Activated naive CD8-positive, alpha-beta T cell treated with anti-CD3 and anti-CD28 coated beads for 36 hours (primary cell): ENCODE results near the gene NTRK3. TPM values are rescaled to one million over a fixed set of nuclear protein-coding genes. Genes with fewer than 3 reads are reported as not detected.

Experiments used
- DNase-seq: peaks from one replicate; pipeline ENCODE4 v3.0.0; 2021
- H3K27ac Mint-ChIP-seq: one replicate; pipeline ENCODE4 v1.8.0; 2022; ENCODE audit warnings: mild to moderate bottlenecking, moderate library complexity, mixed read lengths
- H3K27me3 Mint-ChIP-seq: one replicate; pipeline ENCODE4 v1.8.0; 2022; ENCODE audit warnings: mild to moderate bottlenecking, mixed read lengths
- H3K36me3 Mint-ChIP-seq: one replicate; pipeline ENCODE4 v1.8.0; 2021; ENCODE audit warnings: mild to moderate bottlenecking, mixed read lengths
- H3K4me1 Mint-ChIP-seq: one replicate; pipeline ENCODE4 v1.8.0; 2021; ENCODE audit warnings: mixed read lengths
- H3K4me3 Mint-ChIP-seq: one replicate; pipeline ENCODE4 v1.8.0; 2022; ENCODE audit warnings: mild to moderate bottlenecking, moderate library complexity, mixed read lengths
- H3K9me3 Mint-ChIP-seq: one replicate; pipeline ENCODE4 v1.8.0; 2022; ENCODE audit warnings: mixed read lengths
- total RNA-seq, 2 experiments: library from RNA; stranded (reverse); gene quantifications; one replicate each; pipeline ENCODE4 v1.2.3, GENCODE V29; 2021

The NTRK3 gene
- total RNA-seq, 2 experiments from 2014 or later, result not detected

DNA sequence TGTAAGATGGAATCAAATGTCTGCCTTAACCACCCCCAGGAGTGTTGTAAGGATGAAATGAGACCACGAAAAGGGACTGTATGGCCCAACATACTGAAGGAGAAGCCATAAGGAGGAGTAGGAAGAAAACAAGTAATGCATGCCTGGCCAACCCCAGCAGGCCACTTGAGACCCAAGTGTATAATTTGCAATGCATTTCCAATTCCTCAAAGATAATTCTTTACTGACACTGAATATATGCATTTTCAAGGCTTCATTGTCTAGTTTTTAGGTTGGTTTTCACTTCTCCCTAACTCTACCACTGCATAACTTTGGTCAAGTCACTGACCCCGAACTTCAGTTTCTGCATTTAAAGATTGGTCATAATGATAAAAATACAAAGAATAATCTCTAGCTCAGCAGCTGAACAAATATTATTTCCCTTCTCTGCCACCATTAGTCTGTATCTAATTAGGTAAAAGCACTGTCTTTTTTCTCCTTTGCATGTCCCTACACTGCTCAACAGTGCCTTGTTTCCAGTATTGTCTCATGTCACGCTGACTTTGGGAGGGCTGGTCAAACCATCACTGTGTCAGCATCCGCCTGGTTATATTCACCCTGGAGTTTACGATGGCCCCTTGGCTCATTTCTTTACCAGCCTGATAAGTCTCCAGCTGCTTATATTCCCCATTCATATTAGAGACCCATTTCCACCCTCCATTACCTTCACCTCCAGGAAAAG is 378.6 kb downstream of the NTRK3 start:
- H3K36me3 Mint-ChIP-seq, result no peaks in the 10 kb centered on the region
- peaks cover 9% of the 10 kb centered on the region for H3K27me3 Mint-ChIP-seq
- H3K27ac Mint-ChIP-seq, result no peak overlapping the region
- no peaks in the 10 kb centered on the region for H3K9me3 Mint-ChIP-seq
- DNase-seq, result no peak
- H3K4me1 Mint-ChIP-seq, result no peaks in the 10 kb centered on the region
- H3K4me3 Mint-ChIP-seq, result no peak overlapping the region

DNA sequence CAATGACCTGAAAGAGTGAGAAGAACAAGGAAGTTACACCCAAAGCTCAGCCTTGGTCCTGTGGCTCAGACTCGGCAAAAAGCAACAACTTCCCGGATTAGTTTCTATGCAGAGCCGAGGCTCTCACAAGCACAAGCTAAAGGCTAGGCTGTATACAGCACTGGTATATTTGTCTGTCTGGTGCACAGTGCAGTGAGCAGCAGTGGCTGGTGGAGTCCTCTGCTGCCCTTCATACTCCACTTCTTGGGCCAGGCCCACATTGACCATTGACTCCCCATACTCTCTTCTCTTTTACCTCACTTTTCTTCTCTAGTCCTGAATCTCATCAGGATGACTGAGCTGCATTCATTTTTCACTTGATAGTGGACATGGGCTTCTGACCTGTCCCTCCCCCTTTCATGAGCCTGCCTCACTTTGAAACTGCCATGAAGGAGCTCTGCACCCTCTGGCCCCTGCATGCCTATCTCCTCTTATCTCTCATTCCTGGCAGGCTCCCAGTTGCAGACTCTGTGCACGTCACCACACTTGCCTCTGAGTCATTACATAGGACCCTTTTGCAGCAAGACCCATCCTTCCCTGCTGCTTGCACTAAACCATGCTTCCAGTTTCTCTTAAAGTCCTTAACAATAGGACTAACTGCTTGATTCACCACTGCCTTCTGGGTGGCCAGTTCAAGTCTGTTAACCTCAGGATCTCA is 379.3 kb downstream of the NTRK3 start:
- no peaks in the 10 kb centered on the region for H3K4me1 Mint-ChIP-seq
- H3K27me3 Mint-ChIP-seq, result peaks cover 9% of the 10 kb centered on the region
- H3K4me3 Mint-ChIP-seq, result no peak overlapping the region
- no peak overlapping the region for H3K27ac Mint-ChIP-seq
- DNase-seq, result no peak
- H3K9me3 Mint-ChIP-seq, result no peaks in the 10 kb centered on the region
- H3K36me3 Mint-ChIP-seq, result no peaks in the 10 kb centered on the region

DNA sequence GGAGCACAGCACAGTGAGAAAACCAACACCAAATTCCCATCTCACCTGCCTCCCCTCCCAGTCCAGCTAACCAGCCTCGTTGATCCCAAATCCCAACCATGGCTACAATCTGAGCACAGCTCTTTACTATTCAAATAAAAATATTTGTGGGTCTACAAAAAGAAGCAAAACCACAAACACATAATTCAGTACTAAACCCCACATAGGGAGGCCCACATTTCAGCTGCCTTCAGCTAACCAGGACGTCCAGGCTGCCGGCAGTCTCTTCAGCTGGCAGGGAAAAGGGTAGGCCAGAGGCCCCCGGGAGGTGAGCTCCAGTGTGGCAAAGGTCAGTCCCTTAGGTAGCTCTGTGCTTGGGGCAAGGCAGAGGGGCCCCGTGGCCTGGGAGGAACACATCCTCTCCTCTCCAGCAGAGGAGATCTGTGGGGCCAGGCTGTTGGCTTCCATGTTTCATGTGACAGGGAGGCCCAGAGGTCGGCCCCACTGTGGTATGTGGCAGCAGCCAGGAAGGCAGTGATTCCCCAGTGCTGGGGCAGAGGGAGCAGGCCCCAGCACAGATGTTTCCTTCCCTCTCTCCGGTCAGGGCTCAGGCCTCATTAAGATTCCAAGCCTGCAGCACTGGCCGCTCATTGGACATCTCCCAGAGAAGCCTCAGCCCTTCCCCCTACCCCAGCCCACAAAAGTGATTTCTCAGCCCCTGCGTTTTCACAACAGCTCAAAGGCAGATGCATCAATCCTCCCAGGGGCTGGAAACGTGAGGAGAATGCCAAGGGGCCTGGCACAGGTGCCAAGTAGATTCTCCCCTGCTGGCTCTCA is 381.4 kb downstream of the NTRK3 start:
- Mint-ChIP-seq H3K36me3 (no peaks in the 10 kb centered on the region), H3K27ac (no peak overlapping the region), H3K4me3 (no peak overlapping the region), H3K27me3 (peaks cover 2% of the 10 kb centered on the region), H3K9me3 (no peaks in the 10 kb centered on the region), H3K4me1 (no peaks in the 10 kb centered on the region)
- DNase-seq, result no peak

- DNase-seq, result no peak
- Mint-ChIP-seq H3K4me3 (no peak overlapping the region), H3K27ac (no peak overlapping the region), H3K4me1 (no peaks in the 10 kb centered on the region), H3K9me3 (no peaks in the 10 kb centered on the region), H3K27me3 (no peaks in the 10 kb centered on the region), H3K36me3 (no peaks in the 10 kb centered on the region)
Observed at GRCh38 chr15:87873516-87873915, 383.0 kb downstream of the NTRK3 start.

GRCh38 chr15:87871731-87872320 is 384.7 kb downstream of the NTRK3 start:
- H3K4me1 Mint-ChIP-seq, result no peaks in the 10 kb centered on the region
- DNase-seq, result no peak
- no peak overlapping the region for H3K27ac Mint-ChIP-seq
- H3K9me3 Mint-ChIP-seq, result no peaks in the 10 kb centered on the region
- H3K36me3 Mint-ChIP-seq, result no peaks in the 10 kb centered on the region
- H3K4me3 Mint-ChIP-seq, result no peak overlapping the region
- H3K27me3 Mint-ChIP-seq, result no peaks in the 10 kb centered on the region

GRCh38 chr15:87871258-87871681 is 385.3 kb downstream of the NTRK3 start:
- Mint-ChIP-seq H3K4me3 (no peak overlapping the region), H3K4me1 (no peaks in the 10 kb centered on the region)

GRCh38 chr15:87866961-87867360 is 389.6 kb downstream of the NTRK3 start:
- no peaks in the 10 kb centered on the region for H3K27me3 Mint-ChIP-seq
- H3K4me1 Mint-ChIP-seq, result no peaks in the 10 kb centered on the region
- no peaks in the 10 kb centered on the region for H3K9me3 Mint-ChIP-seq
- H3K4me3 Mint-ChIP-seq, result no peak overlapping the region
- H3K27ac Mint-ChIP-seq, result no peak overlapping the region
- no peak for DNase-seq
- H3K36me3 Mint-ChIP-seq, result no peaks in the 10 kb centered on the region

More at GRCh38 chr15:87871258-87871681, 385.3 kb downstream of the NTRK3 start:
- Mint-ChIP-seq H3K36me3 (no peaks in the 10 kb centered on the region), H3K9me3 (no peaks in the 10 kb centered on the region), H3K27me3 (no peaks in the 10 kb centered on the region), H3K27ac (no peak overlapping the region)
- no peak for DNase-seq

DNA sequence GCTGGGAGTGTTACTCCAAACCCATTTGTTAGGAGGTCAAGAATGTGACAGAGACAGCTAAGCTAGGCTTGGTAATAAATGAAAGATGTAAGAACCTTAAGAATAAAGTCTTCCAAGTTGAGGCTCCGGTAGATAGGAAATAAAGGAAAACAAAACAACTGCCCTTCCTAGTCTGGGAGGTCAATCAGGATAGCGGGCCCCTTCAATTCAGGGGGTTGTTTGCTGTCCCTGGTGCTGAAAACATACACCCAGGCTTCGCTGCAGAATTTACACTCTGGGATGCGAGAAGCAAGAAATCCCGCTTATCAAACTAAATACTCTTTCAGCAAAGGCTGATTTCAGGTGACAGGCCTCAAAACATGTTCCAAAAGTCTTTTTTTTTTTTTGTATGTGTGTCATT is 393.4 kb downstream of the NTRK3 start:
- no peaks in the 10 kb centered on the region for H3K36me3 Mint-ChIP-seq
- no peak overlapping the region for H3K27ac Mint-ChIP-seq
- no peaks in the 10 kb centered on the region for H3K9me3 Mint-ChIP-seq
- no peaks in the 10 kb centered on the region for H3K27me3 Mint-ChIP-seq
- no peak for DNase-seq
- no peak overlapping the region for H3K4me3 Mint-ChIP-seq
- H3K4me1 Mint-ChIP-seq, result no peaks in the 10 kb centered on the region

DNA sequence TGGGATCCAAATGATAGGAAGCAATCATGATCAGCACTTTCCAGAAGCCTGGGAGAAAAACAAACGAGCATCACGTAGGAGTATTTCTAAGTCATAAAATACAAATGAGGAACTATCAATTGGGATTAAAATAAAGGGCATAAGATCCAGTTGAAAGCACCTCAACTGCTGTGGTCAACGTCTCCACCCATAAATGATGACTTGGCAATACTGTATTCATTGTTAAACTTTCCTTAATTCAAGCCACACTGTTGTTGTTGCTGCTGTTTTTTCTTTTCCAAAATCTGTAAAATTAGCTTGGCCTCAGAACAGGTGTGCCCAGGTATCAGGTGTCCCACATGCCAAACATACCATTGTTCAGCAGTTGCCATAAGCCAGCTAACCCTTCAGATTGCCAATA is 395.8 kb downstream of the NTRK3 start:
- no peak overlapping the region for H3K27ac Mint-ChIP-seq
- H3K4me1 Mint-ChIP-seq, result no peaks in the 10 kb centered on the region
- no peak for DNase-seq

GRCh38 chr15:87858651-87859050 is 397.9 kb downstream of the NTRK3 start:
- Mint-ChIP-seq H3K4me1 (no peaks in the 10 kb centered on the region), H3K27me3 (no peaks in the 10 kb centered on the region), H3K9me3 (no peaks in the 10 kb centered on the region), H3K4me3 (no peak overlapping the region), H3K36me3 (no peaks in the 10 kb centered on the region), H3K27ac (no peak overlapping the region)
- no peak for DNase-seq

More for the DNA sequence above, 395.8 kb downstream of the NTRK3 start:
- Mint-ChIP-seq H3K9me3 (no peaks in the 10 kb centered on the region), H3K4me3 (no peak overlapping the region), H3K36me3 (no peaks in the 10 kb centered on the region), H3K27me3 (no peaks in the 10 kb centered on the region)

DNA sequence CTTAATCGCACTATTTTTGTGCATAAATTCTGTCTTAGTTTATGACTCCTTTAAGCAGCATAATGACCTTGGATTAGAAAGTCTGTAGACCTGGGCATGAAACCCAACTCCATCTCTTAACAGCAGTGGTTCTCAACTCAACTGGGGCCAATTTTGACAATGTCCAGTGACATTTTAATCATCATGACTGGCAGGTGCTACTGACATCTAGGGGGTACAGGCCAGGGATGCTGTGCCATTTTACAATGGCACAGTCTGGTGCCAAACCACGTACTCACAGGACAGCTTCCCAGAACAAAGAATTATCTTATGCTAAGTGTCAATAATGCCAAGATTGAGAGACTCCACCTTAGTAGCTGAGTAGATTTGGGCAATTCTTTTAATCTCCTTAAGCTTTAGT is 405.0 kb downstream of the NTRK3 start:
- no peaks in the 10 kb centered on the region for H3K36me3 Mint-ChIP-seq
- H3K4me1 Mint-ChIP-seq, result no peaks in the 10 kb centered on the region
- H3K27me3 Mint-ChIP-seq, result peaks cover 11% of the 10 kb centered on the region
- no peak overlapping the region for H3K4me3 Mint-ChIP-seq
- no peaks in the 10 kb centered on the region for H3K9me3 Mint-ChIP-seq
- H3K27ac Mint-ChIP-seq, result no peak overlapping the region
- no peak for DNase-seq

DNA sequence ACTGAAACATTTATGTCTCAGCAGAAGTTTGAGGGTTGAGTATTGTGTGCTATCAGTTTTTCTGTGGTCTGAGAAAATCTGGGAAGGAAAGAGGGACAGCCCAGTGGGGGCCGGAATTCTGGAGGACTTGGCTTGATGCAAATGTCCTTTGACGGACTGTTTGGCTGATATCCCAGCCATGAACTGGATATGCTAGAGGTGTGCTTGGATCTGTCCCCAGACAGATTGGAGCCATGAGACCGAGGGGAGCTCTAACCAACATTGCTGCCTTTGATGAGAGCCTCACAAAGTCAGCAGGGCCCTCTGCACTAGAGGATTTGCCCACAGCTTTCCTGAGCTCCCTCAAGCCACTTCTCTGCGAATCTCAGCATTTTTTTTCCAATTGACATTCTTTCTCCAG is 405.6 kb downstream of the NTRK3 start:
- H3K4me3 Mint-ChIP-seq, result no peak overlapping the region
- H3K9me3 Mint-ChIP-seq, result no peaks in the 10 kb centered on the region

DNA sequence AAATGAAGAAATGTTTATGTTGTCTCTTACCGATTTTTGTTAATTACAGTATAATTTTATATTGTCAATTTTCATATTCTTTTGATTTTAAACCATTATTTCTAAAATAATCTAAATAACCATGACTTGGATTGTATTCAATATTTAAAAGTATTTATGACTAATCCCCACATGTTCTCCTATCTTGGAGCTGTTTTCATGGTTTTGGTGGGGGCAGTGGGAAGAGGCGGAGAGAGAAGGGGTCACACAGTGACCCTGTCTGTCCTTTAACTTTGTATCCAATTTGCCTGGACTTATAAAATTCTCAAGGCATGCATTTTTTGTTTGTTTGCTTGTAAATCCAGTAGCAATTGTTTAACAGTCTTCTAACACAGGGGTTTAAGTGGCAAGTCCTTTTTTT is 407.4 kb downstream of the NTRK3 start:
- H3K4me1 Mint-ChIP-seq, result no peaks in the 10 kb centered on the region
- DNase-seq, result no peak
- no peak overlapping the region for H3K27ac Mint-ChIP-seq
- no peaks in the 10 kb centered on the region for H3K9me3 Mint-ChIP-seq
- H3K27me3 Mint-ChIP-seq, result peaks cover 11% of the 10 kb centered on the region
- no peaks in the 10 kb centered on the region for H3K36me3 Mint-ChIP-seq
- no peak overlapping the region for H3K4me3 Mint-ChIP-seq

More for the DNA sequence above, 405.6 kb downstream of the NTRK3 start:
- no peaks in the 10 kb centered on the region for H3K4me1 Mint-ChIP-seq
- peaks cover 11% of the 10 kb centered on the region for H3K27me3 Mint-ChIP-seq
- no peak overlapping the region for H3K27ac Mint-ChIP-seq
- H3K36me3 Mint-ChIP-seq, result no peaks in the 10 kb centered on the region
- no peak for DNase-seq

DNA sequence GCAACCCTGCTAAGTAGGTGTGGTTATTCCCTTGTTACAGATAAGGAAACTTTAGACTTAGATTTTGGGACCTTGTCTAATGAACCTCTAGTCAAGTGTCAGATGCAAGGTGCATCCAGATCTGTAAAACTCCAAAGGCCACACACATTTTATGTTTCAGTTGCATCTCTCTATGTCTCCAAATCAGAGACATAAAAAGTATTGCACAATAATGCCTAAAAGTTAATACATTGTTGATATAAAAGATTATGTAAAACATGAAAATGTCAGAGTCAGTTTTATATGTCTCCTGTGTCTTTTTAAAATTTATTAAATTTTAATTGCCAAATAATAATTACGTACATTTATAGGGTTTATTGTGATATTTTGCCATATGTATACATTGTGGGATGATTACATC is 408.5 kb downstream of the NTRK3 start:
- Mint-ChIP-seq H3K4me3 (no peak overlapping the region), H3K27me3 (peaks cover 11% of the 10 kb centered on the region), H3K9me3 (no peaks in the 10 kb centered on the region), H3K36me3 (no peaks in the 10 kb centered on the region), H3K4me1 (no peaks in the 10 kb centered on the region), H3K27ac (no peak overlapping the region)
- no peak for DNase-seq

DNA sequence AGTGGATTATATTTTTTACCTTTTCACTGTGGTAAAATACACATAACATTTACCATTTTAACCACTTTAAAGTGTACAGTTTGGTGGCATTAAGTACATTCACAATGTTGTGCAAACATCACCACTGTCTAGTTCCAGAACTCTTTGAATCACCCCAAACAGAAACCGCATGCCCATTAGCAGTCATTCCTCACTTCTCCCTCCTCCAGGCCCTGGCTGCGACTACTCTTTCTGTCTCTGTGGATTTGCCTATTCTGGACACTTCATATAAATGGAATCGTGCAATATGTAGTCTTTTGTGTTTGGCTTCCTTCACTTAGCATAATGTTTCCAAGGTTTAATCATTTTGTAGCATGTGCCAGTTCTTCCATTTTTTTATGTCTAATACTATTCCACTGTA is 409.8 kb downstream of the NTRK3 start:
- H3K27me3 Mint-ChIP-seq, result peaks cover 9% of the 10 kb centered on the region
- H3K27ac Mint-ChIP-seq, result no peak overlapping the region
- no peak for DNase-seq
- H3K9me3 Mint-ChIP-seq, result peaks cover 1% of the 10 kb centered on the region
- no peak overlapping the region for H3K4me3 Mint-ChIP-seq
- H3K4me1 Mint-ChIP-seq, result no peaks in the 10 kb centered on the region
- no peaks in the 10 kb centered on the region for H3K36me3 Mint-ChIP-seq
